NCI-H128 (cell line): ENCODE results near the gene PCSK4.
"Not testable (repeated sequence)": the region's sequence is repeated elsewhere in the genome, so short reads cannot be mapped to it uniquely, and the experiment has no call there.

Experiments used
- DNase-seq: peaks from one replicate; lab custom pipeline; 2025; ENCODE audit not compliant: unreplicated experiment; lab: John Stamatoyannopoulos, UW

The PCSK4 gene

DNA sequence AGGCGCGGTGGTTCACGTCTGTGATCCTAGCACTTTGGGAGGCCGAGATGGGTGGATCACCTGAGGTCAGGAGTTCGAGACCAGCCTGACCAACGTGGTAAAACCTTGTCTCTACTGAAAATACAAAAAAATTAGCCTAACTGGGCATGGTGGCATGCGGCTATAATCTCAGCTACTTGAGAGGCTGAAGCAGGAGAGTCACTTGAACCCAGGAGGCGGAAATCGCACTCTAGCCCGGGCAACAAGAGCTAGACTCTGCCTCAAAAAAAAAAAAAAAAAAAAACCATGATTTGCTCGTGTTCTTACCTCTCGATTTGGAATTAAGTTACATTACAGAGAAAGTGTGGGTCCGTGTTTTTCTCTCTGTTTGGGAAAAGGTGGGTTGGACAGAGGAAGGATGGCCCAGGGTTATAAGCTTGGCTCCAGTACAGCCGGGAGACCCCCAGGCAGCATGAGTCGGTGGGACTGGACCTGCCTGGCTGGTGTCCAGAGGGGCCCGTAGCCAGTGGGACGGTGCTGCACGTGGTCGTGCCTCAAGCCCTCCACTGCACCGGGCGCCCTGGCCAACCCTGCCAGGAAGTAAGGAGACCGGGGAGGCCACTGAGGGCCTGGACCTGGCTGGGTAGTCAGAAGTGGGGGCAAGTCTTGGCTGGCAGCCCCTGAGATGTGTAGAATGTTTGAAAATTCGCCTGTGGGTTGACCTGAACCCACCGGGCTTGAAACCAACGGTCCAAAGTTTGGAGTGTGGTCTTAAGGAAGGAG lies 48.3 kb downstream of the PCSK4 start:
- no peak for DNase-seq

DNA sequence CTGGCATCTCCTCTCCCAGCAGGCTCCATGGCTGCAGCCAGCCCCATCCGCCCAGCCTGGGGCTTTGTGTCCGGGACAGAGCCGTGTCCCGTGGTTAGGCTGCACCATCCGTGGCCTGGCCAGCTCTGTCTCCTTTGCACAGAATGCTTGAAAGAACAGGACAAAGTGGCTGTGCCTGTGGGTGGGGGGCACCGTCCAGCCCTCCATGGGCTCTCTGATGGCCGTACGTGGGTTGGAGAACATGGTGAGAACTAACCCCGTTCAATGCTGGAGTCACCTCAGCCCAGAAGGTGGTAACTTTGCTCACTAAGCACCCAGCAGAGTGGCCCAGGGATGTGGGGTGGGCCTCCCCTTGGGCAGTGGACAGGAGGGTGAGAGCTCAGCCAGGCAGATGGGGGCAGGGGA lies 49.1 kb downstream of the PCSK4 start:
- DNase-seq = no peak

DNA sequence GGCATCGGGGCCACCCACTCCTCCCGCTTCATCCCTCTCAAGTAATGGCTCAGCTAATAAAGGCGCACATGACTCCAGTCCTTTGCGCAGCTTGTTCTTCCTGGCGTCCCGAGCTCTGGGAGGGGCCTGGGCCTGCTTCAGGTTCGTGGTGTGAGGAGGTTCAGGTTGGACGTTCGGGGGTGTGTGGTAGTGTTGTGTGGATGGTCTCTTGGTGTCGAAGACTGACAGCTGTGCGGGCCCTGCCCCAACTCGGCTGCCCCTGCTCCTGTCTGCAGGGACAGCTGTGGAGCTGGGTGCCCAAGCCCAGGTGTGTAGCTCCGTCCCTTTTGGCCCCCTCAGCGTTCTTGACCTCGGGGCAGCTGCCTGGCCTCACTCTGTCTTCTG lies 49.7 kb downstream of the PCSK4 start:
- no peak for DNase-seq

DNA sequence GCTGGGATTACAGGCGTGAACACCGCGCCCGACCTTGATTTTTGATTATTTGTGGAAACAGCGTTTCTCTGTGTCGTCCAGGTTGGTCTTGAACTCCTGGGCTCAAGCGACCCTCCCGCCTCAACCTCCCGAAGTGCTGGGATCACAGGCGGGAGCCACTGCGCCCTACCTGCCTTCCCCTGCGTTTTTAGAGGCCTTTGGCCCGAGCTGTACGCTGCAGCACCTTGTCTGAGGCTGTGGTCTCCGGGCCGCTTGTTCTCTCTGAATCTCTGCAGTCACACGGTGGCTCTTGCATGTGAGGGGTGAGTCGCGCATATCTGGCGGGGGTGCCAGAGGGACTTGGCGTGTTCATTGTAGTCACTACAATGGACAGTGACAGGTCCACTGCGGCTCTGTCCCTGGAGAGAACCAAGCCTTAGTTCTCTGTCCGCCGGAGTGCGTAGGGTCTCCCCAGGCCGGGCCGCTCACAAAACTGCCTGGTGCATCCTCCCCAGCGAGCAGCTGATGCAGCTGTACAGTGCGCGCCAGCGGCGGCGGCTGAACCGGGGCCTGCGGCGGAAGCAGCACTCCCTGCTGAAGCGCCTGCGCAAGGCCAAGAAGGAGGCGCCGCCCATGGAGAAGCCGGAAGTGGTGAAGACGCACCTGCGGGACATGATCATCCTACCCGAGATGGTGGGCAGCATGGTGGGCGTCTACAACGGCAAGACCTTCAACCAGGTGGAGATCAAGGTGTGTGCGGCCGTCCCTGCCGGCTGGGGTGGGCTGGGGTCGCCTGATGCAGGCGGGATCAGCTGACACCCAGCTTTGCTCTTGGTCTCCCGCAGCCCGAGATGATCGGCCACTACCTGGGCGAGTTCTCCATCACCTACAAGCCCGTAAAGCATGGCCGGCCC lies 50.4 kb downstream of the PCSK4 start:
- not testable (repeated sequence) for DNase-seq

DNA sequence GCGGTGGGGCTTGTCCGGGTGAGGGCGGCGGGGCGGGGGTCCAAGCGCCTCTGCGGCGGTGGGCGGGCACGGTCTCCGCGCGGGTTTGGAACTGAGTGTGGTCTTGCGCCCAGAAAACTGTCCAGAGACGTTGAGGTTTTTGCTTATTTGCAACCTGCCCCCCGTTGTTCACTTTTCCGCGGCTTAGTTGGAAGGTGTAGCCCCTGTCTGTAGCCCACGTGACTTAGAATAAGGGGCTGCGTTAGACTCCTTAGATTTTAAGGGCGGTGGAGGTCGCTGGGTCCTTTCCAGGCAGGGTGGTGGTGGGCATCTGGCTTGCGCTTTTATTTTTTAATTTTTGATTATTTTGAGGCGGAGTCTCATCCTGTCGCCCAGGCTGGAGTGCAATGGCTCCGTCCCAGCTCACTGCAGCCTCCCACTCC lies 51.2 kb downstream of the PCSK4 start:
- no peak for DNase-seq

DNA sequence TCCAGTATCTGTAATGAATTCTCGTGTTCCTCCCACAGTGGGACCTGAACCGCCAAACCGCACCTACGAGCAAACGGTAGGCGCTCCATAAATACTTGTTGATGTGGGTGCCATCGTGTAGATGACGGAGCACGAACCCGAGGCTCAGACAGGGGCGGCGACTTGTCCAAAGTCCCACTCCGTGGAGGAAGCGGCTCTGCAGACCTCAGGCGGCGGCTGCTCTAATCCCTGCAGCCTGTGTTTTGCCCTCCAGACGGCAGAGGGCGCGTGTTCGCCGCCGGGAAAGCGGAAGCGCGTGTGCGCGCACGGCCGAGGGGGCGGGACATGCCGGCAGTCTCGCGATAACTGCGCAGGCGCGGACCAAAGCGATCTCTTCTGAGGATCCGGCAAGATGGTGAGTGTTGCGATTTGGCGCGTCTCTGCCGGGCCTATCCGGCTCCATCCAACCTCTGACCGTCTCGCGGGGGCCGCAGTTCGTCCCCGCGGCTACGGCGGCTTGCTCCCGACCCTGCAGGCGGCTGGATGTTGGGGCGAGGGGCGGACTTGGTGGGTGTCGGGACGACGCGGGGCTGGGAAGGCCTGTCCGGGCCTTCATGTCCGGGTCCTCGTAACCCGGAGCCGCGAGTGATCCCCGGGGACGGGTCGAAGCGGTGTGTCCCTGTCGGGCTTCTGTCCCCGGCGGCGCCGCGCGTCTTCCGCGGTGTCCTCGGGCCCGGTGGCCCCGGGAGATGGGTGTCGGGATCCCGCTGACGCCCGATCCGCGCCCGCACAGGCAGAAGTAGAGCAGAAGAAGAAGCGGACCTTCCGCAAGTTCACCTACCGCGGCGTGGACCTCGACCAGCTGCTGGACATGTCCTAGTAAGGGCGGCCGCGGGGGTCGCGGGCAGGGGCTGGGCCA lies 51.9 kb downstream of the PCSK4 start, which contains the start of gene RPS15:
RPS15 (plus strand) TSS at position 362 of the 898 bp plus-strand sequence; CDS start at position 392, 30 bp downstream.
- peak; percentile 92 for DNase-seq

DNA sequence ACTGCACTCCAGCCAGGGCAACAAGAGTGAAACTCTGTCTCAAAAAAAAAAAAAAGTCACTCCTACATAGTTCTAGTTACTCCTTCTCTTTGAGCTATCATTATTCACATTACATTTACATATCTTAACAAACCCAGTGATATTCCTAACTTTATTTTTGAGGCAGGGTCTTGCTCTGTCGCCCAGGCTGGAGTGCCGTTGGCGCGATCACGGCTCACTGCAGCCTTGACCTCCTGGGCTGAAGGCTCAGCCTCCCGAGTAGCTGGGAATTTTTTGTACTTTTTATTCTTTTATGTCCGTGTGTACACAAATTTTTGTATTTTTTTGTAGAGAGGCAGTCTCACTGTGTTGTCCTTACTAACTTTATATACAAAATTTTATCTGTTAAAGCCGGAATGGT lies 52.5 kb downstream of the PCSK4 start:
- no peak for DNase-seq

DNA sequence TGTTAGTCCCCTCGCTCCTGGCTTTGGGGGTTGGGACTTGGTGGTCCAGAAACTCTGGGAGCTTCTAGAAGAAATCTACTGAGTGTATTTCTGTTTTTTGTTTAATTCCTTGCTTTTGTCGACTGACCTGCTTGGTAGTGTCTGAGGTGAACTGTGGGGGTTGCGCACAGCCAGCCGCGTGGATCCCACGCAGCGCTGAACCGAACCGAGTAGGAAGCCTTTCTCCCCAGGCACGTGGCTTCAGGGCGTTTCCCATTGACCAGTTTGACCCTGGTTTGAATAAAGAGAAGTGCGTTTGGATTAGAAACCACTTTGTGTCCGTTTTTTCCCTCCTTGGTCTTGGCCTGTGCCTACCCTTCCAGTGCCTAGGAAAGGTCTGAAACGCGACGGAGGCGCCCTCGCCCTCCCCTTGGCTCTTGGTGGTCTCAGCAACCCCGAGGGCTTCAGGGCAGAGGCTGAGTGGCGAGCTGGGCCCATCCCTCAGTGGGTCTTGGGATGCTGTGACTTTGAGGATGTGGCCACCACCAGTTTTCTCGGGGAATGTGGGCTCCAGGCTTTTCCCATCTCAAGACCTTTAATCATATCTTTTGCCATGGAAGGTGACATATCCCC lies 54.7 kb downstream of the PCSK4 start:
- no peak for DNase-seq

DNA sequence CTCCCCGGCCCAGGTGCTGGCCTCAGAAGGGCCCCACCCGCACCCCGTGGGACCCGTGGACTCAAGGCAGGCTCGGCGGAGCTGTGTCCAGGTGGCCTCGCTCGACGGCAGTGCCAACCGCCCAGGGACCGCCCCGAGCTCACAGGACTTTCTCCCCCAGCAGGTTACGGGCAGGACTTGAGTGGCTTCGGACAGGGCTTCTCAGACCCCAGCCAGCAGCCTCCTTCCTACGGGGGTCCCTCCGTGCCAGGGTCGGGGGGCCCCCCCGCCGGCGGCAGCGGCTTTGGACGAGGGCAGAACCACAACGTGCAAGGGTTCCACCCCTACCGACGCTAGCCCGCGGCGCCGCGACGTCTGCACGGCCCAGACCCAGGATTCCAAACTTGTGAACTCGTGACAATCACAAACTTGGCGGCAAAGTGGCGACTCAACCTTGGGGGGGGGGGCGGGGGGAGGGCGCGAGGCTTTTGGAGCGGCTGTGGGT lies 55.5 kb downstream of the PCSK4 start:
- no peak for DNase-seq

DNA sequence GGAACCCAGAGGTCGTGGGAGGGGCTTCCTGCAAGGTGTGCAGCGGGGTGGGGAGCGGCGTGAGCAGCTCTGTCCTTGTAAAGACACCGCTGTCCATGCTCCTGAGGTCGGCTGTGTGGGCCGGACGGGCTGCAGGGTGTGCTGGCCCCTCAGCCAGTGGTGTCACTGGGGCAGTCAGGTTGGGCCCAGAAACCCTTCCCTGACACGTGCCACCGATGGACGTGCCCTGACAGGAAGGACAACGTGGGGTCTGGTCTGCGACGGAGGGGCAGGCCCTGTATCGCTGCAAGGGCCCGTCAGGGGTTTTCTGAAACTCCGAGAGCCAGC lies 56.1 kb downstream of the PCSK4 start:
- no peak for DNase-seq

DNA sequence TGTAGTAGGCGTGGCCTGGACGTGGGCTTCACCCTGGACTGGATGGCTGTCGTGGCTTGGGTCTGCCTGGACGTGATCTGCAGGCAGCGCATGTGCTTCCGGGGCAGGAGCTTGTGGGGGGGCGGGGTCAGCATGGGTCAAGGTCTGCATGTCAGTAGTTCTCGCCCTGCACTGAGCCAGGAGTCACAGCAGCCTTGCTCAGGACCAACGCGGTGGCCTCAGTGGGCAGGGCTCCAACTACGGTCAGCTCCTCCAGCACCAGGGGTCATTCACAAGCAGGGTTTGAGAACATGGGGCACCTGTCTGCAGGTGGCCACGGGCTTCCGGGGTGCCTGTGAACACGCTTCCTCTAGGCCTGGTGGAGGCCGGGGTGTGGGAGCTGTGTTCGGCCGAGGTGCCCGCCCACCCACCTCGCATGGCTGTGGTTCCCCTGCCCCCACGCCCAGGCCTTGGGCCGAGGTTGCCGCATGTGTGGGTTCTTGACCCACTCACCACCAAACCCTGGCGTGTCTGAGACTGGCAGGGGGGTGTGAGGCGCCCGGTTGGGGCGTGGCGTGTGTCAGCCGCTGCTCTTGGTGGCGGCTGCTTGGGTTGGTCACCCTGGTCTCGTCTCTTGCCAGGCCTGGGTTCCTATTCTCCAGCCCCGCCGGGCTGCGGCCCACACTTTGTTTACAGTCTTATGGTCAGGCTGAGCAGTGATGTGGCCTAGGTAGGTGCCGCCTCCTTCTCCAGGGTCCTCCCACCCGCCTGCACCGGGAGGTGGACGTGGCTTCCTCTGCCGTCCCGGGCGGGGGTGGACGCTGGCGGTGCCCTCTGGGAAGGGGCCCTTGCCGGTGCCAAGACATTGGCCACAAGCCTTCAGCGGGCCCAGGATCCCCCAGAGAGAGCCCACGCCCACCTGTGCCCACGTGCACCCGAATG lies 56.8 kb downstream of the PCSK4 start:
- DNase-seq = no peak

DNA sequence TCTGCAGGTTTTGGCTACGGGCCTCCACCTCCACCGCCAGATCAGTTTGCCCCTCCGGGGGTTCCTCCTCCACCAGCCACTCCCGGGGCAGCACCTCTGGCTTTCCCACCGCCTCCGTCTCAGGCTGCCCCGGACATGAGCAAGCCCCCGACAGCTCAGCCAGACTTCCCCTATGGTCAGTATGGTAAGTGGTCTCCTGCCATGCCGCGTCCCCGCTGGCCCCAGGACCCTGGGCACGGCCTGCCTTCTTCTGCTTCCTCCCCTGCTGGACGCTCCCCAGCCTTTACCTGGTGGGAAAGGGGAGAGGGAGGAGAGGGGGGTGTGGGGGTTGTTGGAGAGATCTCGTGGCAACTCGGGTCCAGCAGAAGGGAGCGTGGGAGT lies 57.7 kb downstream of the PCSK4 start:
- no peak for DNase-seq

DNA sequence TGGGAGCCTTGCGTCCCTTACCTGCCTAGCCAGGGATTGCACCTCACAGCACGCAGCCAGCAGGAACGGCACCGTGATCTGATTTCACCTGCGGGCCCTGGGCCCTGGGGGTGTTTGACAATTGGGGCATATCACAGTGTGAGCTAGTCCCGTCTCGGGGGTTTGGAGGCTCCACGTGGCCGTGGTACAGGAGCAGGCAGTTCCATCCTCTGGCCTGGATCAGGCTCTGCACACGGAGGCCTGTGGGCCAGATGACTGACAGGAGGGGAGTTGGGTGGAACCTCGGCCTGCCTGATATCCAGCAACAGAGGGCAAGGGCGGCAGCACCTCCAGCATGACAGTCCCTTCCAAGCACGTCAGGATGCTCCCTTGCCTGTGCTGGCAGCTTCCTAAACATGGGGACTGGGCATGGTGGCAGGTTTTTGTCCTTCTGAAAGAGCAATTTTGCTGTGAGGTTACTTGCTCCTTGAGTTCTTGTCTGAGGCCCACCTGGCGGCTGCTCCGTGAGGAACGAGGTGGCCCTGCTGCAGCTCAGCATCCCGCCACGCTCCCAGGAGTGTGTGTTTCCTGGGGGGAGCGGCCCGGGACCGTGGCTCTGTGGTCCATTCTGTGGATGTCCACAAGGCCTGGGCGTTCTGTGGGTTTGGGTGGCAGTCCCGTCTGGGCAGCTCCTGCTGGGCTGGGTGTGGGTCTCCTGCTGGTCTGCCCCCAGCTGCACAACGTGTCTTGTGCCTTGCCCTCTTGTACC lies 58.2 kb downstream of the PCSK4 start:
- DNase-seq = no peak
